OCI-LY7 (cell line): ENCODE results near the gene NGF. TPM values are rescaled to one million over a fixed set of nuclear protein-coding genes. Genes with fewer than 3 reads are reported as not detected.

Experiments
- total RNA-seq, 2 experiments: library from RNA; depleted of rRNA in 1 of 2; stranded (reverse); fragments of >200 nt in 1 of 2; shearing (Covaris generic) in 1 of 2; gene quantifications; 2 replicates each; pipeline ENCODE4 v1.2.3, GENCODE V29; 2014 to 2022

The NGF gene
- total RNA-seq, 2 experiments from 2014 or later, result not detected

Other genes starting within 250 kb of the NGF start
- 0.25 TPM in 1 of 2 replicates, not detected in the other for gene TSPAN2, start 248.7 kb downstream of the NGF start, total RNA-seq (2014; rRNA removed; shearing (Covaris generic))
- gene TSPAN2, start 248.7 kb downstream of the NGF start, total RNA-seq (2022), result 0.22 and 0.36 TPM in 2 replicates